Posterior vena cava (tissue), 2 donors: Measurements from ENCODE around the gene LRRIQ4. TPM values are rescaled to one million over a fixed set of nuclear protein-coding genes. Genes with fewer than 3 reads are reported as not detected.

Experiments used
- DNase-seq: peaks from one replicate; pipeline ENCODE4 v3.0.0-alpha.2; 2020; ENCODE audit warnings: low spot score
- intact Hi-C, 2 donors: fragments of 100-400 bp; cut with DNase I; formaldehyde crosslinking; loops; one replicate each; pipeline versions ENCODE4 v1.14.1 to v1.14.2; 2022 to 2023
- total RNA-seq, 2 donors: library from RNA; stranded (reverse); fragmentation: NEBNext Ultra II Directional; extraction: Animal tissue kit (Norgen Biotek cat#: 25700); gene quantifications; one replicate each; pipeline ENCODE4 v1.2.1, GENCODE V29; 2021
- donor health status: DM: yes; HTN: yes; CAD: no.
- donor health status: DM: yes; HTN: yes; CAD: no.

Gene LRRIQ4
- total RNA-seq, 2 donors from 2014 or later = not detected

- intact Hi-C loops = no loop called here
- no peak for DNase-seq
These were observed 34.0 kb downstream of the LRRIQ4 start for GRCh38 chr3:169846458-169847193.

- DNase-seq = no peak
- intact Hi-C loops = no loop called here
These were observed 35.2 kb downstream of the LRRIQ4 start for GRCh38 chr3:169847896-169848295.

- intact Hi-C loops = no loop called here
- no peak for DNase-seq
These were observed 36.1 kb downstream of the LRRIQ4 start for GRCh38 chr3:169848741-169849140.

- DNase-seq = no peak
- intact Hi-C loops = no loop called here
These were observed 37.9 kb downstream of the LRRIQ4 start for GRCh38 chr3:169850618-169851017.

GRCh38 chr3:169855514-169855913 is 42.8 kb downstream of the LRRIQ4 start:
- no peak for DNase-seq
- intact Hi-C loops = no loop called here

- no peak for DNase-seq
- intact Hi-C loops = loop anchor here in 1 of 2 donors (2.0 kb wide), 1 partner anchor 41 kb away; no protein-coding TSS in a partner anchor
These were observed 45.1 kb downstream of the LRRIQ4 start for GRCh38 chr3:169857811-169858210.

- no peak for DNase-seq
- intact Hi-C loops = no loop called here
These were observed 49.2 kb downstream of the LRRIQ4 start for GRCh38 chr3:169861871-169862270.

- intact Hi-C loops = no loop called here
- no peak for DNase-seq
These were observed 50.8 kb downstream of the LRRIQ4 start for GRCh38 chr3:169863458-169863899.

- no peak for DNase-seq
- intact Hi-C loops = no loop called here
These were observed 51.6 kb downstream of the LRRIQ4 start for GRCh38 chr3:169864270-169864669.

- intact Hi-C loops = no loop called here
- no peak for DNase-seq
These were observed 52.6 kb downstream of the LRRIQ4 start for GRCh38 chr3:169865176-169865767.

GRCh38 chr3:169867584-169868210 is 55.0 kb downstream of the LRRIQ4 start:
- no peak for DNase-seq
- intact Hi-C loops = no loop called here

GRCh38 chr3:169868369-169868768 is 55.7 kb downstream of the LRRIQ4 start:
- intact Hi-C loops = no loop called here
- no peak for DNase-seq

- intact Hi-C loops = no loop called here
- DNase-seq = no peak
These were observed 57.0 kb downstream of the LRRIQ4 start, which contains the start of gene LRRC31 for GRCh38 chr3:169869484-169870220. LRRC31 (minus strand) TSS chr3:169869935; CDS start chr3:169869807, 128 bp downstream.

GRCh38 chr3:169871129-169871886 is 58.6 kb downstream of the LRRIQ4 start:
- intact Hi-C loops = no loop called here
- no peak for DNase-seq

- intact Hi-C loops = loop anchor here in 1 of 2 donors (2.0 kb wide), 1 partner anchor 52 kb away; no protein-coding TSS in a partner anchor
These were observed 66.4 kb downstream of the LRRIQ4 start for GRCh38 chr3:169879013-169879557.

GRCh38 chr3:169879845-169880575 is 67.3 kb downstream of the LRRIQ4 start:
- no peak for DNase-seq
- intact Hi-C loops = loop anchor here in 1 of 2 donors (2.0 kb wide), 1 partner anchor 51 kb away; no protein-coding TSS in a partner anchor

More at GRCh38 chr3:169879013-169879557, 66.4 kb downstream of the LRRIQ4 start:
- no peak for DNase-seq

- no peak for DNase-seq
- intact Hi-C loops = no loop called here
These were observed 68.0 kb downstream of the LRRIQ4 start for GRCh38 chr3:169880576-169881250.
